Prostate gland (tissue), 2 donors: ENCODE results near the gene DENND4C.

Experiments used
- POLR2A ChIP-seq: fragments of 450-650 bp; IDR thresholded peaks from one replicate; pipeline ENCODE4 v1.6.1; 2016; ENCODE audit warnings: antibody characterized with exemption, mild to moderate bottlenecking
- TF ChIP-seq, protein P1 (sequence below), 4 experiments: fragments of 200-600 bp in 2 of 4; fragments of 450-650 bp in 2 of 4; sonication (generic) in 2 of 4; IDR thresholded peaks; 1 replicate in 3 of 4; 2 replicates in 1 of 4; pipeline ENCODE4 v1.5.1; 2016 to 2019; ENCODE audit warnings: antibody characterized with exemption in 4 of 4, mild to moderate bottlenecking in 2 of 4, moderate library complexity in 2 of 4

DNA sequence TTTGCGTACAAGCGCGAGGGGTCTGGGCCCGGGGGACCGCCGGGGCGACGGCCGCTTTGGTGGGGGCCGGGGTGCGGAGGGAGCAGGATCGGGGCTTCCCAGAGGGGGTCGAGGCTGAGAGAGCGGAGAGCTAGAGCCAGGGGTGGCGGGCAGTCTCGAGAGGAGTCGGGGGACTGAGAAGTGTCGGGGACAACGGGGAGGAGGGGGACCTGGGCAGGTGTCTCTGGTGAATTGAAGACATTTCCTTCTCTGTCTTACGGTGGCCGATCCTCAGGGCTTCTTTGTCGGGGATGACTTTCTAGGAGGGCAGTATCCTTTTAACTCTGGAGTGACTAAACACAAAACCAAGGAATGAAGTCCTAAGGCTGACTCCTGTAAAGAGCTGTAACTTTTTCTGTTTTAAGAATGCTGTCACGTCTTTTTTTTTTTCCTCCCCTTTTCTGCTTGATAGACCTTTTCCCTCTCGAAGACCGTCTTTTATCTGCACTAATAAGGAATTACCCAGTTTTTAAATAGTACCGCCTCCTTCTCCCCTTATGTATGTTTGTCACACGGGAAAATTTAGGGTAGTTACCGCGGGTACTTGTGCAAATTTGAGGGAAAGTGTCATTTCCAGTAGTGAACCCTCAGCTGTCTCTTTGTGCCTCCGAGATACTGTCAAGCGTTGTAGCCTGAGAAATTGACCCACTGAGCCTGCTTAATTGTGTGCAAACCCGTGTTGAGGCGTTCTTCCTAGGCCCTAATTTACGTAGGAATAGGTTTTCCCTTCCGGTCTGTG is 822 bp downstream of the DENND4C start:
- TF ChIP-seq, protein P1, sequence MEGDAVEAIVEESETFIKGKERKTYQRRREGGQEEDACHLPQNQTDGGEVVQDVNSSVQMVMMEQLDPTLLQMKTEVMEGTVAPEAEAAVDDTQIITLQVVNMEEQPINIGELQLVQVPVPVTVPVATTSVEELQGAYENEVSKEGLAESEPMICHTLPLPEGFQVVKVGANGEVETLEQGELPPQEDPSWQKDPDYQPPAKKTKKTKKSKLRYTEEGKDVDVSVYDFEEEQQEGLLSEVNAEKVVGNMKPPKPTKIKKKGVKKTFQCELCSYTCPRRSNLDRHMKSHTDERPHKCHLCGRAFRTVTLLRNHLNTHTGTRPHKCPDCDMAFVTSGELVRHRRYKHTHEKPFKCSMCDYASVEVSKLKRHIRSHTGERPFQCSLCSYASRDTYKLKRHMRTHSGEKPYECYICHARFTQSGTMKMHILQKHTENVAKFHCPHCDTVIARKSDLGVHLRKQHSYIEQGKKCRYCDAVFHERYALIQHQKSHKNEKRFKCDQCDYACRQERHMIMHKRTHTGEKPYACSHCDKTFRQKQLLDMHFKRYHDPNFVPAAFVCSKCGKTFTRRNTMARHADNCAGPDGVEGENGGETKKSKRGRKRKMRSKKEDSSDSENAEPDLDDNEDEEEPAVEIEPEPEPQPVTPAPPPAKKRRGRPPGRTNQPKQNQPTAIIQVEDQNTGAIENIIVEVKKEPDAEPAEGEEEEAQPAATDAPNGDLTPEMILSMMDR (IDR thresholded peaks at IDR 0.05): no peak
- TF ChIP-seq POLR2A: no peak
